Measurements from ENCODE around the gene SWT1.
"Not testable (repeated sequence)": the region's sequence is repeated elsewhere in the genome, so short reads cannot be mapped to it uniquely, and the experiment has no call there.

Gene SWT1

DNA sequence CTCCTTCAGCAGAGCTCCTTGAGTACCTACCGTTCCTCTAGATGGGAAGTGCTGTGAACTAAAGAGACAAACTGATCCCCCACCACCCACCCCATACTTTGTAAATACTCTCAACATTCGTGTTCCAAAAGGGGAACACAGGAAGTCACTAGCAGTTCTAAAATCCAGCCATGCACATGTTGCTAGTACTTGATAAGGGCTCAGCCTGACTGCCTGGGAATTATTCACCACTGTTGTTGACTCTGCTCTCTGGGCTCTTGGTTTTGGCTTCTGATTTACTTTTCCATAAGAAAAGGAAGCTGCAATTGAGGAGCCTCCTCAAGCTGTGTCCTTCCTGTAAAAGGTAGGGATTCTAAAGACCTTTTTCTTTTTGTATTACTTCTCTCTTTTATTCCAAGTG lies 92.6 kb downstream of the SWT1 start:
- no peak overlapping the region for H3K14ac ChIP-seq (ENCODE audit: low read length in 2 of 2)
- H3K4me2 ChIP-seq (ENCODE audit: low read length, poor library complexity, severe bottlenecking), result no peak overlapping the region
- H3K79me1 ChIP-seq (replicated peaks; ENCODE audit: low read length, poor library complexity, severe bottlenecking), result no peaks in the 10 kb centered on the region
- no peak overlapping the region for H4K91ac ChIP-seq (ENCODE audit: low read length)
- H2AK5ac ChIP-seq (ENCODE audit: low read length, severe bottlenecking), result no peak overlapping the region
- H2AFZ ChIP-seq (ENCODE audit: low read depth, low read length), result no peak overlapping the region
- no peak overlapping the region for H3K4ac ChIP-seq (ENCODE audit: low read depth in 1 of 2, low read length in 2 of 2)
- WGBS, result 79% methylated on average over 2 of the region's 2 CpGs
- no peaks in the 10 kb centered on the region for H3K4me1 ChIP-seq (ENCODE audit: control insufficient read depth, insufficient read depth, low read depth, low read length)
- H4K8ac ChIP-seq (ENCODE audit: low read length), result no peak overlapping the region
- no peak overlapping the region for H2BK15ac ChIP-seq (ENCODE audit: low read depth, poor library complexity, severe bottlenecking)
- no peaks in the 10 kb centered on the region for H3K9me3 ChIP-seq (ENCODE audit: control insufficient read depth, low read length)
- H2BK12ac ChIP-seq (ENCODE audit: low read length in 2 of 2), result no peak overlapping the region
- no peak overlapping the region for H3K4me3 ChIP-seq (ENCODE audit: insufficient read depth in 1 of 2, low read depth in 1 of 2, low read length in 2 of 2)
- no peak overlapping the region for H3K23ac ChIP-seq (ENCODE audit: low read length in 2 of 2)
- no peaks in the 10 kb centered on the region for H3K36me3 ChIP-seq (ENCODE audit: control insufficient read depth in 1 of 2, insufficient read depth in 2 of 2, low read depth in 1 of 2, low read length in 2 of 2)
- no peak overlapping the region for H2BK5ac ChIP-seq (ENCODE audit: low read depth, low read length, poor library complexity, severe bottlenecking)
- H3K18ac ChIP-seq (ENCODE audit: low read depth in 1 of 2, low read length in 2 of 2), result no peak overlapping the region
- H3K27me3 ChIP-seq (ENCODE audit: control insufficient read depth in 1 of 2, insufficient read depth in 1 of 2, low read length in 2 of 2), result no peaks in the 10 kb centered on the region
- no peak overlapping the region for H3K27ac ChIP-seq (ENCODE audit: low read length, poor library complexity, severe bottlenecking)
- H3K9ac ChIP-seq (ENCODE audit: low read length), result no peak overlapping the region
- DNase-seq, result no peak
- H2BK120ac ChIP-seq (ENCODE audit: low read depth, low read length), result no peak overlapping the region

DNA sequence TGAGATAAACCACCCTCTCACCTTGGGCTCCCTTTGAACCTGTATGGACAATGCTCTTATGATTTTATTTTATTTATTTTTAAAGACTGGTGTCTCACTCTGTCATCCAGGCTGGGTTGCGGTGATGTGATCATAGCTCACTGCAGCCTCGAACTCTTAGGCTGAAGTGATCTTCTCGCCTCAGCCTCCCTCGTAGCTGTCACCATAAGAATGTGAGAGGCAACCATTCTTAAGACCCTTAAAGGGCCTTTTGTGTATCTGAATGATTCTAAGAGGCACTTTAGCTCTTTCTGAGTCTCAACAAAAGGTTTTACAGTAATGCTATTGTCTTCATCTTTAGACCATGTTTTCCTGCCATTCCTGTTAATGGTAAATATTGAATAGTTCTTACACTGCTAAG lies 93.1 kb downstream of the SWT1 start:
- Histone ChIP-seq H3K27ac (ENCODE audit: low read length, poor library complexity, severe bottlenecking) (no peak overlapping the region), H3K18ac (ENCODE audit: low read depth in 1 of 2, low read length in 2 of 2) (no peak overlapping the region)

DNA sequence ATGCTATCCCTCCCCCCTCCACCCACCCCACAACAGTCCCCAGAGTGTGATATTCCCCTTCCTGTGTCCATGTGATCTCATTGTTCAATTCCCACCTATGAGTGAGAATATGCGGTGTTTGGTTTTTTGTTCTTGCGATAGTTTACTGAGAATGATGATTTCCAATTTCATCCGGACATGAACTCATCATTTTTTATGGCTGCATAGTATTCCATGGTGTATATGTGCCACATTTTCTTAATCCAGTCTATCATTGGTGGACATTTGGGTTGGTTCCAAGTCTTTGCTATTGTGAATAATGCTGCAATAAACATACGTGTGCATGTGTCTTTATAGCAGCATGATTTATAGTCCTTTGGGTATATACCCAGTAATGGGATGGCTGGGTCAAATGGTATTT lies 95.0 kb downstream of the SWT1 start:
- H4K91ac ChIP-seq (ENCODE audit: low read length); H3K27me3 ChIP-seq (ENCODE audit: control insufficient read depth in 1 of 2, insufficient read depth in 1 of 2, low read length in 2 of 2); H3K4me2 ChIP-seq (ENCODE audit: low read length, poor library complexity, severe bottlenecking); H3K36me3 ChIP-seq (ENCODE audit: control insufficient read depth in 1 of 2, insufficient read depth in 2 of 2, low read depth in 1 of 2, low read length in 2 of 2); H3K23ac ChIP-seq (ENCODE audit: low read length in 2 of 2); H4K8ac ChIP-seq (ENCODE audit: low read length); H3K4me3 ChIP-seq (ENCODE audit: insufficient read depth in 1 of 2, low read depth in 1 of 2, low read length in 2 of 2); H2AFZ ChIP-seq (ENCODE audit: low read depth, low read length); H2AK5ac ChIP-seq (ENCODE audit: low read length, severe bottlenecking); H2BK15ac ChIP-seq (ENCODE audit: low read depth, poor library complexity, severe bottlenecking); H3K9me3 ChIP-seq (ENCODE audit: control insufficient read depth, low read length); H3K18ac ChIP-seq (ENCODE audit: low read depth in 1 of 2, low read length in 2 of 2); H2BK5ac ChIP-seq (ENCODE audit: low read depth, low read length, poor library complexity, severe bottlenecking); H2BK120ac ChIP-seq (ENCODE audit: low read depth, low read length); H3K27ac ChIP-seq (ENCODE audit: low read length, poor library complexity, severe bottlenecking); H3K9ac ChIP-seq (ENCODE audit: low read length); H2BK12ac ChIP-seq (ENCODE audit: low read length in 2 of 2); H3K14ac ChIP-seq (ENCODE audit: low read length in 2 of 2); DNase-seq; H3K79me1 ChIP-seq (replicated peaks; ENCODE audit: low read length, poor library complexity, severe bottlenecking); H3K4ac ChIP-seq (ENCODE audit: low read depth in 1 of 2, low read length in 2 of 2); H3K4me1 ChIP-seq (ENCODE audit: control insufficient read depth, insufficient read depth, low read depth, low read length): not testable (repeated sequence)
- no CpG with 5 or more reads among the region's 4 CpGs for WGBS

More for the DNA sequence above, 93.1 kb downstream of the SWT1 start:
- Histone ChIP-seq H3K23ac (ENCODE audit: low read length in 2 of 2) (no peak overlapping the region), H3K14ac (ENCODE audit: low read length in 2 of 2) (no peak overlapping the region), H3K4me2 (ENCODE audit: low read length, poor library complexity, severe bottlenecking) (no peak overlapping the region), H3K4me3 (ENCODE audit: insufficient read depth in 1 of 2, low read depth in 1 of 2, low read length in 2 of 2) (no peak overlapping the region), H3K9me3 (ENCODE audit: control insufficient read depth, low read length) (no peaks in the 10 kb centered on the region), H3K9ac (ENCODE audit: low read length) (no peak overlapping the region), H4K8ac (ENCODE audit: low read length) (no peak overlapping the region), H3K27me3 (ENCODE audit: control insufficient read depth in 1 of 2, insufficient read depth in 1 of 2, low read length in 2 of 2) (no peaks in the 10 kb centered on the region), H3K79me1 (replicated peaks; ENCODE audit: low read length, poor library complexity, severe bottlenecking) (no peaks in the 10 kb centered on the region), H2AFZ (ENCODE audit: low read depth, low read length) (no peak overlapping the region), H3K36me3 (ENCODE audit: control insufficient read depth in 1 of 2, insufficient read depth in 2 of 2, low read depth in 1 of 2, low read length in 2 of 2) (no peaks in the 10 kb centered on the region), H4K91ac (ENCODE audit: low read length) (no peak overlapping the region), H2BK12ac (ENCODE audit: low read length in 2 of 2) (no peak overlapping the region), H2BK5ac (ENCODE audit: low read depth, low read length, poor library complexity, severe bottlenecking) (no peak overlapping the region), H3K4ac (ENCODE audit: low read depth in 1 of 2, low read length in 2 of 2) (no peak overlapping the region), H2AK5ac (ENCODE audit: low read length, severe bottlenecking) (no peak overlapping the region), H2BK15ac (ENCODE audit: low read depth, poor library complexity, severe bottlenecking) (no peak overlapping the region), H3K4me1 (ENCODE audit: control insufficient read depth, insufficient read depth, low read depth, low read length) (no peaks in the 10 kb centered on the region), H2BK120ac (ENCODE audit: low read depth, low read length) (no peak overlapping the region)
- WGBS, result 97% methylated on average over 4 of the region's 4 CpGs
- DNase-seq, result no peak

DNA sequence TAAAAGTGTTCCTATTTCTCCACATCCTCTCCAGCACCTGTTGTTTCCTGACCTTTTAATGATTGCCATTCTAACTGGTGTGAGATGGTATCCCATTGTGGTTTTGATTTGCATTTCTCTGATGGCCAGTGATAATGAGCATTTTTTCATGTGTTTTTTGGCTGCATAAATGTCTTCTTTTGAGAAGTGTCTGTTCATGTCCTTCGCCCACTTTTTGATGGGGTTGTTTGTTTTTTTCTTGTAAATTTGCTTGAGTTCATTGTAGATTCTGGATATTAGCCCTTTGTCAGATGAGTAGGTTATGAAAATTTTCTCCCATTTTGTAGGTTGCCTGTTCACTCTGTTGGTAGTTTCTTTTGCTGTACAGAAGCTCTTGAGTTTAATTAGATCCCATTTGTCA lies 95.4 kb downstream of the SWT1 start:
- not testable (repeated sequence) for H3K23ac ChIP-seq (ENCODE audit: low read length in 2 of 2); DNase-seq; H3K18ac ChIP-seq (ENCODE audit: low read depth in 1 of 2, low read length in 2 of 2); H3K27ac ChIP-seq (ENCODE audit: low read length, poor library complexity, severe bottlenecking); H4K91ac ChIP-seq (ENCODE audit: low read length); H2AFZ ChIP-seq (ENCODE audit: low read depth, low read length); H4K8ac ChIP-seq (ENCODE audit: low read length); H2BK120ac ChIP-seq (ENCODE audit: low read depth, low read length); H2BK12ac ChIP-seq (ENCODE audit: low read length in 2 of 2); H2BK15ac ChIP-seq (ENCODE audit: low read depth, poor library complexity, severe bottlenecking); H3K9ac ChIP-seq (ENCODE audit: low read length); H3K4me2 ChIP-seq (ENCODE audit: low read length, poor library complexity, severe bottlenecking); H3K4me1 ChIP-seq (ENCODE audit: control insufficient read depth, insufficient read depth, low read depth, low read length); H3K4ac ChIP-seq (ENCODE audit: low read depth in 1 of 2, low read length in 2 of 2); H2AK5ac ChIP-seq (ENCODE audit: low read length, severe bottlenecking); H3K14ac ChIP-seq (ENCODE audit: low read length in 2 of 2); H3K9me3 ChIP-seq (ENCODE audit: control insufficient read depth, low read length); H3K4me3 ChIP-seq (ENCODE audit: insufficient read depth in 1 of 2, low read depth in 1 of 2, low read length in 2 of 2); H3K27me3 ChIP-seq (ENCODE audit: control insufficient read depth in 1 of 2, insufficient read depth in 1 of 2, low read length in 2 of 2); H3K79me1 ChIP-seq (replicated peaks; ENCODE audit: low read length, poor library complexity, severe bottlenecking); H3K36me3 ChIP-seq (ENCODE audit: control insufficient read depth in 1 of 2, insufficient read depth in 2 of 2, low read depth in 1 of 2, low read length in 2 of 2); H2BK5ac ChIP-seq (ENCODE audit: low read depth, low read length, poor library complexity, severe bottlenecking)
- WGBS, result no CpG with 5 or more reads among the region's 1 CpG
